HG03280 (cell line): ENCODE results near the gene ITGB1BP1.

ENCODE experiments used
- ATAC-seq: cut with Tn5 transposase; IDR thresholded peaks from one replicate; pipeline ENCODE4 v1.9.1; 2021; ENCODE audit warnings: mild to moderate bottlenecking, moderate library complexity; ENCODE audit not compliant: unreplicated experiment

The ITGB1BP1 gene

GRCh38 chr2:9354318-9354717, 69.0 kb downstream of the ITGB1BP1 start:
- ATAC-seq, result no peak
